MM.1S (cell line): ENCODE data around the gene PRKAB2.
"Not testable (repeated sequence)": the region's sequence is repeated elsewhere in the genome, so short reads cannot be mapped to it uniquely, and the experiment has no call there.

Source experiments
- DNase-seq: peaks from one replicate; pipeline ENCODE4 v3.0.0-alpha.2; 2015
- H2AFZ ChIP-seq: fragments of 300-600 bp; sonication (generic); 2 replicates; pipeline ENCODE4 v1.6.0; 2016; ENCODE audit warnings: antibody characterized with exemption, low read length
- H3F3A ChIP-seq: fragments of 300-600 bp; sonication (generic); 2 replicates; pipeline ENCODE4 v1.6.1; 2016; ENCODE audit warnings: mild to moderate bottlenecking, antibody characterized with exemption, low read length, moderate library complexity, mixed read lengths; ENCODE audit not compliant: insufficient read depth
- H3K27ac ChIP-seq: fragments of 300-600 bp; sonication (generic); 2 replicates; pipeline ENCODE4 v1.5.1; 2016; ENCODE audit warnings: mild to moderate bottlenecking, low read length
- H3K27me3 ChIP-seq: fragments of 300-600 bp; sonication (generic); replicated peaks from 2 replicates; pipeline ENCODE4 v1.6.0; 2016; ENCODE audit warnings: low read length; ENCODE audit not compliant: insufficient read depth
- H3K36me3 ChIP-seq: fragments of 300-600 bp; sonication (generic); replicated peaks from 2 replicates; pipeline ENCODE4 v1.6.1; 2016; ENCODE audit warnings: mild to moderate bottlenecking, low read length, mixed read lengths; ENCODE audit not compliant: insufficient read depth
- H3K4me1 ChIP-seq: fragments of 300-600 bp; sonication (generic); 2 replicates; pipeline ENCODE4 v1.6.1; 2016; ENCODE audit warnings: low read length, mixed read lengths
- H3K4me2 ChIP-seq: fragments of 300-600 bp; sonication (generic); 2 replicates; pipeline ENCODE4 v1.6.0; 2016; ENCODE audit warnings: low read depth, low read length
- H3K4me3 ChIP-seq: fragments of 300-600 bp; sonication (generic); 2 replicates; pipeline ENCODE4 v1.5.1; 2016; ENCODE audit warnings: low read length, mixed read lengths
- H3K79me2 ChIP-seq: fragments of 300-600 bp; sonication (generic); 2 replicates; pipeline ENCODE4 v1.6.1; 2016; ENCODE audit warnings: mixed run types, low read length, mixed read lengths
- H3K9ac ChIP-seq: fragments of 300-600 bp; sonication (generic); 2 replicates; pipeline ENCODE4 v1.6.1; 2016; ENCODE audit warnings: low read length, mixed read lengths
- H3K9me2 ChIP-seq: fragments of 300-600 bp; sonication (generic); replicated peaks from 2 replicates; pipeline ENCODE4 v1.6.1; 2016; ENCODE audit warnings: mild to moderate bottlenecking, low read length, mixed read lengths; ENCODE audit not compliant: insufficient read depth
- H3K9me3 ChIP-seq: fragments of 300-600 bp; sonication (generic); replicated peaks from 2 replicates; pipeline ENCODE4 v1.6.1; 2016; ENCODE audit warnings: mild to moderate bottlenecking, low read length, mixed read lengths; ENCODE audit not compliant: insufficient read depth
- H4K20me1 ChIP-seq: fragments of 300-600 bp; sonication (generic); 2 replicates; pipeline ENCODE4 v1.6.1; 2016; ENCODE audit warnings: mild to moderate bottlenecking, low read length, moderate library complexity, mixed read lengths; ENCODE audit not compliant: insufficient read depth
- CTCF ChIP-seq: fragments of 300-600 bp; sonication (generic); IDR thresholded peaks from 2 replicates; pipeline ENCODE4 v1.5.1; 2016; ENCODE audit warnings: antibody characterized with exemption, low read length, mixed read lengths
- EZH2 ChIP-seq: fragments of 300-600 bp; sonication (generic); optimal IDR thresholded peaks from 2 replicates; pipeline ENCODE3; 2017; ENCODE audit warnings: low read depth, mild to moderate bottlenecking, antibody characterized with exemption, low read length, mixed read lengths
- EZH2phosphoT487 ChIP-seq: fragments of 300-600 bp; sonication (generic); IDR thresholded peaks from 2 replicates; pipeline ENCODE4 v1.6.1; 2018; ENCODE audit warnings: antibody characterized with exemption, low read length

Gene PRKAB2

GRCh38 chr1:147151244-147151643, 21.0 kb downstream of the PRKAB2 start:
- TF ChIP-seq CTCF (no peak), EZH2 (no peak), EZH2phosphoT487 (no peak)
- Histone ChIP-seq H3K4me1 (no peaks in the 10 kb centered on the region), H3K9me3 (no peaks in the 10 kb centered on the region), H3F3A (no peaks in the 10 kb centered on the region), H3K27ac (no peak overlapping the region), H3K79me2 (no peaks in the 10 kb centered on the region), H2AFZ (no peak overlapping the region), H3K27me3 (no peaks in the 10 kb centered on the region), H4K20me1 (no peaks in the 10 kb centered on the region), H3K4me3 (no peak overlapping the region), H3K9ac (no peak overlapping the region), H3K36me3 (no peaks in the 10 kb centered on the region), H3K4me2 (no peak overlapping the region), H3K9me2 (no peaks in the 10 kb centered on the region)
- no peak for DNase-seq

GRCh38 chr1:147142886-147143285, 29.4 kb downstream of the PRKAB2 start:
- no peaks in the 10 kb centered on the region for H4K20me1 ChIP-seq
- no peaks in the 10 kb centered on the region for H3F3A ChIP-seq
- TF ChIP-seq CTCF (no peak), EZH2phosphoT487 (no peak), EZH2 (no peak)
- H3K27ac ChIP-seq, result no peak overlapping the region
- H3K4me3 ChIP-seq, result no peak overlapping the region
- no peak overlapping the region for H3K9ac ChIP-seq
- H2AFZ ChIP-seq, result no peak overlapping the region
- no peaks in the 10 kb centered on the region for H3K79me2 ChIP-seq
- no peaks in the 10 kb centered on the region for H3K9me2 ChIP-seq
- no peaks in the 10 kb centered on the region for H3K36me3 ChIP-seq
- no peaks in the 10 kb centered on the region for H3K27me3 ChIP-seq
- no peak overlapping the region for H3K4me2 ChIP-seq
- H3K9me3 ChIP-seq, result no peaks in the 10 kb centered on the region
- DNase-seq, result no peak
- no peaks in the 10 kb centered on the region for H3K4me1 ChIP-seq

GRCh38 chr1:147130721-147131120, 41.5 kb downstream of the PRKAB2 start:
- not testable (repeated sequence) for H3K27me3 ChIP-seq, H3K4me2 ChIP-seq, H3K4me3 ChIP-seq, DNase-seq, H3K79me2 ChIP-seq, H3K9ac ChIP-seq, H3K27ac ChIP-seq, H3K4me1 ChIP-seq, H2AFZ ChIP-seq, H3F3A ChIP-seq, H3K36me3 ChIP-seq, H4K20me1 ChIP-seq, H3K9me2 ChIP-seq, H3K9me3 ChIP-seq

- Histone ChIP-seq H3F3A (no peaks in the 10 kb centered on the region), H3K4me3 (no peak overlapping the region), H3K4me2 (no peak overlapping the region), H3K27me3 (no peaks in the 10 kb centered on the region), H3K4me1 (no peaks in the 10 kb centered on the region), H3K36me3 (no peaks in the 10 kb centered on the region), H3K27ac (no peak overlapping the region), H4K20me1 (no peaks in the 10 kb centered on the region), H2AFZ (no peak overlapping the region), H3K79me2 (no peaks in the 10 kb centered on the region), H3K9me3 (no peaks in the 10 kb centered on the region), H3K9ac (no peak overlapping the region), H3K9me2 (no peaks in the 10 kb centered on the region)
- TF ChIP-seq CTCF (no peak), EZH2phosphoT487 (no peak)
- DNase-seq, result no peak
Measured at GRCh38 chr1:147129116-147129873, 43.0 kb downstream of the PRKAB2 start.
